ENCODE results near the gene RASSF5.
"Not testable (repeated sequence)": the region's sequence is repeated elsewhere in the genome, so short reads cannot be mapped to it uniquely, and the experiment has no call there.

Gene RASSF5

GRCh38 chr1:206600527-206600926, 93.2 kb downstream of the RASSF5 start:
- no peak overlapping the region for H3K4me3 ChIP-seq (replicated peaks in 1 of 2; ENCODE audit: low read depth in 2 of 2, low read length in 2 of 2)
- DNase-seq (ENCODE audit: low read depth in 2 of 2) = peak in 1 of 2 donors; percentile 22
- no peak for TF ChIP-seq CTCF (IDR thresholded peaks at IDR 0.05; ENCODE audit: low read depth, low read length)

GRCh38 chr1:206604861-206605260, 97.5 kb downstream of the RASSF5 start:
- no peak for DNase-seq (ENCODE audit: low read depth in 2 of 2)
- no peak overlapping the region for H3K4me3 ChIP-seq (replicated peaks in 1 of 2; ENCODE audit: low read depth in 2 of 2, low read length in 2 of 2)
- no peak for TF ChIP-seq CTCF (IDR thresholded peaks at IDR 0.05; ENCODE audit: low read depth, low read length)

GRCh38 chr1:206606867-206607266, 99.5 kb downstream of the RASSF5 start:
- H3K4me3 ChIP-seq (replicated peaks in 1 of 2; ENCODE audit: low read depth in 2 of 2, low read length in 2 of 2) = no peak overlapping the region
- peak; percentile 34 to 39 for DNase-seq (ENCODE audit: low read depth in 2 of 2)
- peak; percentile 58 for TF ChIP-seq CTCF (IDR thresholded peaks at IDR 0.05; ENCODE audit: low read depth, low read length)

- H3K4me3 ChIP-seq (replicated peaks in 1 of 2; ENCODE audit: low read depth in 2 of 2, low read length in 2 of 2) = no peak overlapping the region
- peak; percentile 87 for TF ChIP-seq CTCF (IDR thresholded peaks at IDR 0.05; ENCODE audit: low read depth, low read length)
- peak; percentile 54 to 60 for DNase-seq (ENCODE audit: low read depth in 2 of 2)
These were observed 100.9 kb downstream of the RASSF5 start for GRCh38 chr1:206608108-206608698.

GRCh38 chr1:206609229-206609991, 102.1 kb downstream of the RASSF5 start:
- DNase-seq (ENCODE audit: low read depth in 2 of 2) = peak in 1 of 2 donors; percentile 42

GRCh38 chr1:206612129-206612876, 105.0 kb downstream of the RASSF5 start, which contains the start of gene EIF2D:
EIF2D (minus strand) TSS chr1:206612465; CDS start chr1:206612342, 123 bp downstream.
- TF ChIP-seq CTCF (IDR thresholded peaks at IDR 0.05; ENCODE audit: low read depth, low read length) = peak; percentile 78
- DNase-seq (ENCODE audit: low read depth in 2 of 2) = peak; percentile 94 to 96
- peak within 1 kb of the TSS; percentile 70 to 87 for H3K4me3 ChIP-seq (replicated peaks in 1 of 2; ENCODE audit: low read depth in 2 of 2, low read length in 2 of 2)

More at GRCh38 chr1:206609229-206609991, 102.1 kb downstream of the RASSF5 start:
- H3K4me3 ChIP-seq (replicated peaks in 1 of 2; ENCODE audit: low read depth in 2 of 2, low read length in 2 of 2) = no peak overlapping the region
- no peak for TF ChIP-seq CTCF (IDR thresholded peaks at IDR 0.05; ENCODE audit: low read depth, low read length)

GRCh38 chr1:206626396-206626795, 119.1 kb downstream of the RASSF5 start:
- DNase-seq (ENCODE audit: low read depth in 2 of 2); H3K4me3 ChIP-seq (replicated peaks in 1 of 2; ENCODE audit: low read depth in 2 of 2, low read length in 2 of 2): not testable (repeated sequence)
